ENCODE results near the gene KAZN.

Gene KAZN

DNA sequence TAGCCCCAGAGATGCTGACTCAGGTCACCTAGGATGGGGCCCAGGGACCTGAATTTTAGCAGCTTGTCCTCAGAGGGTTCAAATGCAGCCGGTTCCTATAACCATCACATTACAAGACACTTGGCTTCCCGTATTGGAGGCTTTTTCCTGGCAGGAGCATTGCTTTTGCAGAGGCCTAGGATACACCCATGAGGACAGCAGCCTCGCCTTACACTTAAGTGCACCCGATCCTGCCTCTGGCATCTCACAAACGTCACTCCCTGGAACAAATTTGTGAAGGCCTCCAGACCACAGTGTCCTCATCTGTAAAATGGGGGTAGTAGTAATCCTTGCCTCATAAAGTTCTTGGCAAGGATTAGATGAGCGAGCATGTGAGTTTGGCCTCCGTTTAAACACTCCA is 130.0 kb downstream of the KAZN start:
- no peak overlapping the region for H2AFZ ChIP-seq (ENCODE audit: low read length)
- no peaks in the 10 kb centered on the region for H3K9me2 ChIP-seq (ENCODE audit: low read depth, low read length)
- no peaks in the 10 kb centered on the region for H3K79me2 ChIP-seq (ENCODE audit: insufficient read depth, low read length)
- no peaks in the 10 kb centered on the region for H4K20me1 ChIP-seq (ENCODE audit: insufficient read depth, low read length)
- no peaks in the 10 kb centered on the region for H3K9me3 ChIP-seq (ENCODE audit: low read length)
- no peak overlapping the region for H3K9ac ChIP-seq (ENCODE audit: low read length)
- TF ChIP-seq EZH2 (IDR thresholded peaks at IDR 0.05; ENCODE audit: borderline replicate concordance, low read length) (no peak), CTCF (IDR thresholded peaks at IDR 0.05; ENCODE audit: low read length) (no peak)
- H3K27ac ChIP-seq (ENCODE audit: low read depth, low read length, poor library complexity, severe bottlenecking), result no peak overlapping the region
- H3K27me3 ChIP-seq (ENCODE audit: insufficient read depth, low read length), result peaks cover 6% of the 10 kb centered on the region
- no peak overlapping the region for H3K4me3 ChIP-seq (ENCODE audit: low read depth, low read length, poor library complexity, severe bottlenecking)
- no peaks in the 10 kb centered on the region for H3K36me3 ChIP-seq (ENCODE audit: insufficient read depth, low read length)
- H3K4me2 ChIP-seq (ENCODE audit: low read length), result no peak overlapping the region
- no peaks in the 10 kb centered on the region for H3K4me1 ChIP-seq (ENCODE audit: insufficient read depth, low read length, severe bottlenecking)
- no peaks in the 10 kb centered on the region for H3F3A ChIP-seq (ENCODE audit: insufficient read depth, low read length)

DNA sequence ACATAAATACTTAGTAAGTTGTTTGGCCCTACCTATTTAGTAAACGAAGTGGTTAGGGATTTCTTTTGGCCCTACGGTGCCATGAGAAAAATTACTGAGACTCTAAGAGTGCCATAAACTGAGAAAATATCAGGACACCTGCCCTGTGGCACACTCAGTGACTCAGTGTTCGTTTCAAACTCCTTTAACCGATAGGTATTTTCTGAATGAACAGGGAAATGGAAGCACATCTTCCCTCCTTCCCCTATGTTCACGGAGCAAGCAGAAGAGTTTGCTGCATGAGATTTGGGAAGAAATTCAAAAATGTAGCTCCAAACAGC is 134.2 kb downstream of the KAZN start:
- no peak overlapping the region for H2AFZ ChIP-seq (ENCODE audit: low read length)
- no peak overlapping the region for H3K27ac ChIP-seq (ENCODE audit: low read depth, low read length, poor library complexity, severe bottlenecking)
- H3K4me2 ChIP-seq (ENCODE audit: low read length), result no peak overlapping the region
- H3K36me3 ChIP-seq (ENCODE audit: insufficient read depth, low read length), result no peaks in the 10 kb centered on the region
- no peak overlapping the region for H3K4me3 ChIP-seq (ENCODE audit: low read depth, low read length, poor library complexity, severe bottlenecking)
- no peaks in the 10 kb centered on the region for H4K20me1 ChIP-seq (ENCODE audit: insufficient read depth, low read length)
- no peaks in the 10 kb centered on the region for H3K79me2 ChIP-seq (ENCODE audit: insufficient read depth, low read length)
- TF ChIP-seq EZH2 (IDR thresholded peaks at IDR 0.05; ENCODE audit: borderline replicate concordance, low read length) (no peak), CTCF (IDR thresholded peaks at IDR 0.05; ENCODE audit: low read length) (no peak)
- no peaks in the 10 kb centered on the region for H3K4me1 ChIP-seq (ENCODE audit: insufficient read depth, low read length, severe bottlenecking)
- no peak overlapping the region for H3K9ac ChIP-seq (ENCODE audit: low read length)
- H3F3A ChIP-seq (ENCODE audit: insufficient read depth, low read length), result no peaks in the 10 kb centered on the region
- no peaks in the 10 kb centered on the region for H3K27me3 ChIP-seq (ENCODE audit: insufficient read depth, low read length)
- H3K9me2 ChIP-seq (ENCODE audit: low read depth, low read length), result no peaks in the 10 kb centered on the region
- no peaks in the 10 kb centered on the region for H3K9me3 ChIP-seq (ENCODE audit: low read length)

- Histone ChIP-seq H3K36me3 (ENCODE audit: insufficient read depth, low read length) (no peaks in the 10 kb centered on the region), H3K9ac (ENCODE audit: low read length) (no peak overlapping the region), H3K4me2 (ENCODE audit: low read length) (no peak overlapping the region), H3K27ac (ENCODE audit: low read depth, low read length, poor library complexity, severe bottlenecking) (no peak overlapping the region), H3K27me3 (ENCODE audit: insufficient read depth, low read length) (no peaks in the 10 kb centered on the region), H3K4me3 (ENCODE audit: low read depth, low read length, poor library complexity, severe bottlenecking) (no peak overlapping the region), H3K9me3 (ENCODE audit: low read length) (no peaks in the 10 kb centered on the region), H3K9me2 (ENCODE audit: low read depth, low read length) (no peaks in the 10 kb centered on the region), H4K20me1 (ENCODE audit: insufficient read depth, low read length) (no peaks in the 10 kb centered on the region), H3K4me1 (ENCODE audit: insufficient read depth, low read length, severe bottlenecking) (no peaks in the 10 kb centered on the region), H3F3A (ENCODE audit: insufficient read depth, low read length) (no peaks in the 10 kb centered on the region), H2AFZ (ENCODE audit: low read length) (no peak overlapping the region), H3K79me2 (ENCODE audit: insufficient read depth, low read length) (no peaks in the 10 kb centered on the region)
- TF ChIP-seq CTCF (IDR thresholded peaks at IDR 0.05; ENCODE audit: low read length) (no peak), EZH2 (IDR thresholded peaks at IDR 0.05; ENCODE audit: borderline replicate concordance, low read length) (no peak)
These were observed 134.7 kb downstream of the KAZN start for GRCh38 chr1:14733048-14733778.
